ENCODE results near the gene SIPA1. TPM values are rescaled to one million over a fixed set of nuclear protein-coding genes. Genes with fewer than 3 reads are reported as not detected.

SIPA1 gene
- total and polyA plus RNA-seq, 9 of the 15 experiments (the other 6 are each of a cell fraction or from before 2014, with no cell fraction given) = 0.25 to 85.8 (median 16.8) TPM

GRCh38 chr11:65593518-65594414 lies 44.1 kb upstream of the SIPA1 start (continued):
- no peak for TF ChIP-seq IRF9 (tag; IDR thresholded peaks at IDR 0.05)
- no peak for TF ChIP-seq ARID1B (IDR thresholded peaks at IDR 0.05)
- TF ChIP-seq NR0B1 (IDR thresholded peaks at IDR 0.05; ENCODE audit: partially characterized antibody) = no peak
- no peak for TF ChIP-seq RNF219 (CRISPR knock-in tag; IDR thresholded peaks at IDR 0.05)
- TF ChIP-seq KLF13 (tag; IDR thresholded peaks at IDR 0.05; ENCODE audit: borderline replicate concordance, low read depth) = no peak
- peak; percentile 64; the same call in 1 of the 2 replicates for TF ChIP-seq ZBTB7A (IDR thresholded peaks at IDR 0.05; ENCODE audit: borderline replicate concordance, control insufficient read depth, low read depth, low read length)
- TF ChIP-seq ELF1 (tag; IDR thresholded peaks at IDR 0.05) = no peak
- no peak for TF ChIP-seq NFIC (IDR thresholded peaks at IDR 0.05)
- no peak for TF ChIP-seq CBX5 (IDR thresholded peaks at IDR 0.05; ENCODE audit: borderline replicate concordance, low read depth)
- peak; percentile 60; the same call in 1 of the 2 replicates for TF ChIP-seq POLR2AphosphoS2 (IDR thresholded peaks at IDR 0.05; ENCODE audit: low read length)
- no peak for TF ChIP-seq DDX20 (tag; IDR thresholded peaks at IDR 0.05; ENCODE audit: low read depth)
- no peak for TF ChIP-seq RFX5 (IDR thresholded peaks at IDR 0.05; ENCODE audit: low read depth, low read length)
- no peak for TF ChIP-seq NUFIP1 (IDR thresholded peaks at IDR 0.05; ENCODE audit: partially characterized antibody)
- no peak for TF ChIP-seq GTF3C2 (IDR thresholded peaks at IDR 0.05; ENCODE audit: borderline replicate concordance, extremely low read depth, insufficient read length)
- 0 out of 2 replicates have a peak, but pooled peaks have one; percentile 42 for TF ChIP-seq TFAP4 (CRISPR knock-in tag; IDR thresholded peaks at IDR 0.05; ENCODE audit: borderline replicate concordance)
- TF ChIP-seq E2F5 (CRISPR knock-in tag; IDR thresholded peaks at IDR 0.05) = no peak
- TF ChIP-seq ZNF586 (CRISPR knock-in tag; conservative IDR thresholded peaks at IDR 0.05) = no peak
